Small intestine (tissue), 7 donors: ENCODE results near the gene GADD45B. TPM values are rescaled to one million over a fixed set of nuclear protein-coding genes. Genes with fewer than 3 reads are reported as not detected.

Experiments used
- DNase-seq, 2 donors: peaks; one replicate each; pipeline versions ENCODE4 v3.0.0 to v3.0.0-alpha.2; 2013
- FAIRE-seq: peaks from 2 replicates; lab custom pipeline; 2012; peaks lifted over from hg19 to GRCh38; lab: Jason Lieb, UNC
- H3K27ac ChIP-seq, 3 donors: one replicate each; pipeline ENCODE4 v1.5.1; 2013; ENCODE audit warnings: low read length in 2 of 3, mild to moderate bottlenecking in 2 of 3, control low read depth in 1 of 3, inconsistent platforms in 1 of 3, low read depth in 1 of 3, moderate library complexity in 1 of 3
- H3K27me3 ChIP-seq, 3 donors: one replicate each; pipeline ENCODE4 v1.6.1; 2013; ENCODE audit warnings: low read length in 3 of 3, inconsistent platforms in 1 of 3; ENCODE audit not compliant: control insufficient read depth in 3 of 3, insufficient read depth in 3 of 3
- H3K36me3 ChIP-seq, 3 donors: one replicate each; pipeline ENCODE4 v1.6.1; 2013; ENCODE audit warnings: low read length in 3 of 3, inconsistent platforms in 1 of 3, low read depth in 1 of 3, mild to moderate bottlenecking in 1 of 3, moderate library complexity in 1 of 3; ENCODE audit not compliant: control insufficient read depth in 3 of 3, insufficient read depth in 2 of 3
- H3K4me1 ChIP-seq, 3 donors: one replicate each; pipeline ENCODE4 v1.6.1; 2013; ENCODE audit warnings: low read length in 2 of 3, inconsistent platforms in 1 of 3, low read depth in 1 of 3, mild to moderate bottlenecking in 1 of 3, moderate library complexity in 1 of 3; ENCODE audit not compliant: control insufficient read depth in 3 of 3, insufficient read depth in 2 of 3
- H3K4me3 ChIP-seq, 3 donors: one replicate each; pipeline ENCODE4 v1.5.1; 2013; ENCODE audit warnings: low read length in 3 of 3, control low read depth in 1 of 3, inconsistent platforms in 1 of 3, low read depth in 1 of 3, mild to moderate bottlenecking in 1 of 3, moderate library complexity in 1 of 3
- H3K9me3 ChIP-seq, 2 donors: one replicate each; pipeline ENCODE4 v1.6.1; 2013; ENCODE audit warnings: low read depth in 1 of 2, low read length in 1 of 2; ENCODE audit not compliant: control insufficient read depth in 2 of 2, insufficient read depth in 1 of 2
- WGBS, 3 donors: extraction: QIAGEN DNeasy Blood & Tissue Kit; methylation state at CpG; one replicate each; pipeline ENCODE4 v1.1.7; 2013; 5-methylcytosine and 5-hydroxymethylcytosine counted together
- polyA plus RNA-seq, 4 donors: library from polyadenylated mRNA; stranded (reverse) in 3 of 4; unstranded in 1 of 4; fragments of 200-250 nt in 3 of 4; fragments of 120-200 nt in 1 of 4; gene quantifications; one replicate each; pipeline versions ENCODE4 v1.2.1 to v1.2.3, GENCODE V29; 2013
- donor health status: healthy with polysubstance abuse.
- donor health status: control.
- donor health status: control.
- donor health status: Bipolar disorder and iron deficiency.
- donor health status: healthy.

Gene GADD45B
- polyA plus RNA-seq, 4 donors = 12.1 to 40.4 (median 15.1) TPM

DNA sequence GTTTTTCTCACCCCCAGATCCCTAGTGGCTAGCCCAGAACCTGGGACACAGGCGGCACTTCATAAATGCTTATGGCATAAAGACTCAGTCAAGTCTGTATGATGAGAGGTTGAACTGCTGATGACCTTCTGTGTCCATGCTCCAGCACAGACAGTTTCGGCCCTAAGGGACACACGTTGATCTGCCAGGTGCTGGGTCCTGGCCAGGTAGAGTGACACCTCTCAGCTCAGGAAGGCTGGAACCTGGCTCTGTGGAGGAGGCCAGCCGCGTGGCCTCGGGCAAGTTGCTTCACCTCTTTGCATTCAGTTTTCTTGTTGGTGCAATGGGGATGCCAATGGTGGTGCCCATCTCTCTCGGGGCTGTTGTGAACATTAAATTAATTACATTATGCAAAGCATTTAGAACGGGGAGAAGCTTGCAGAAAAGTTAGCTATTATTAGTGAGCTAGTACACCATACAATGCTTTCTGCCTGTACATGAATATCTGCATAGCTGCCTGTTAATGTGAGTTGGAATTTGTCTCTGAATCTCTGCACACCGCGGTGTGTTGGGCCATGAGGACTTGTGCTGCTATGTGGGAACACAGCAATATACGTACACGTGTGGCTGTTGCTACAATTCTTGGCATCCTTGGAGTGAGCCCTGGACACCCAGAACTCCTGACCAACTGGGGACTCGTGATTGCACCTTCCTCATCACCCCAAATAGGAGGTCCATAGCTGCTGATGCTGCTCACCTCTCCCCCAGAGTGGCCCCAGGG, 8.4 kb downstream of the GADD45B start:
- FAIRE-seq (no peak), DNase-seq (no peak)

GRCh38 chr19:2485428-2485827, 9.5 kb downstream of the GADD45B start:
- no peak overlapping the region for H3K27ac ChIP-seq
- no peak overlapping the region for H3K4me3 ChIP-seq
- H3K27me3 ChIP-seq = peaks cover 0 to 44% (median 2%) of the 10 kb centered on the region in 3 donors
- H3K36me3 ChIP-seq = no peaks in the 10 kb centered on the region
- WGBS, 3 donors = 61 to 73% (median 67%) methylated on average over 8 of the region's 8 CpGs
- peaks cover 5 to 6% (median 5%) of the 10 kb centered on the region in 3 donors for H3K4me1 ChIP-seq
- FAIRE-seq = no peak
- DNase-seq = no peak
- H3K9me3 ChIP-seq = peaks cover 3 to 34% of the 10 kb centered on the region in 2 donors

More for the DNA sequence above, 8.4 kb downstream of the GADD45B start:
- H3K4me3 ChIP-seq = no peak overlapping the region
- peaks cover 0 to 47% (median 0%) of the 10 kb centered on the region in 3 donors for H3K27me3 ChIP-seq
- peaks cover 1 to 5% (median 4%) of the 10 kb centered on the region in 3 donors for H3K4me1 ChIP-seq
- peaks cover 3 to 34% of the 10 kb centered on the region in 2 donors for H3K9me3 ChIP-seq
- H3K27ac ChIP-seq = no peak overlapping the region
- WGBS, 3 donors = 82 to 84% (median 84%) methylated on average over 13 of the region's 13 CpGs
- H3K36me3 ChIP-seq = no peaks in the 10 kb centered on the region

GRCh38 chr19:2487090-2487489, 11.2 kb downstream of the GADD45B start:
- DNase-seq = no peak
- Histone ChIP-seq H3K27me3 (peaks cover 0 to 45% (median 2%) of the 10 kb centered on the region in 3 donors), H3K9me3 (peaks cover 3 to 28% of the 10 kb centered on the region in 2 donors), H3K4me1 (peaks cover 5 to 9% (median 8%) of the 10 kb centered on the region in 3 donors), H3K4me3 (no peak overlapping the region), H3K36me3 (no peaks in the 10 kb centered on the region), H3K27ac (no peak overlapping the region)
- WGBS, 3 donors = 78 to 86% (median 85%) methylated on average over 12 of the region's 12 CpGs
- no peak for FAIRE-seq

DNA sequence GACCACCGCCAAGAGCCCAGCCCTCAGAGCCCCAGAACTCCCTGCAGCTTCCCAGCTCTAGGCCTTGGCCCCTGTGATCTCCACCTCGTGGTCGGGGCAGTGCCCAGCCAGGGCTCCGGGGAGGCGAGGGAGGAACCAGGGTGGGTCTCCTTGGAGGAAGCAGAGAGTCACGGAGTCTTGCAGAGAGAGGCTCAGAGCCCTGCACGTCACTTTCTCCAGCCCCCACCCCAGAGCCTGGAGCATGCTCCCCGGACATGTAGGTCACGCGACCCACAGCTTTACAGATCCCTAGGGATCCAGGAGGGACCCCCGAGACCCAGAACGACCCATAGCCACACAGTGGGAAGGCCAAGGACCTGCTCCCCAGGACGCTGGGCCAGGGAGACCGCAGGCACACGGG, 11.9 kb downstream of the GADD45B start:
- Histone ChIP-seq H3K27ac (no peak overlapping the region), H3K36me3 (no peaks in the 10 kb centered on the region), H3K4me1 (peaks cover 5 to 9% (median 8%) of the 10 kb centered on the region in 3 donors), H3K27me3 (peaks cover 0 to 45% (median 2%) of the 10 kb centered on the region in 3 donors), H3K4me3 (no peak overlapping the region), H3K9me3 (peaks cover 3 to 21% of the 10 kb centered on the region in 2 donors)
- DNase-seq (no peak), FAIRE-seq (no peak)
- WGBS, 3 donors = 26 to 47% (median 32%) methylated on average over 15 of the region's 15 CpGs

- 4 to 11% (median 6%) methylated on average over 31 to 32 of the region's 32 CpGs for WGBS, 3 donors
- FAIRE-seq (no peak), DNase-seq (peak; percentile 32 to 82)
- H3K4me1 ChIP-seq = peaks cover 5 to 9% (median 8%) of the 10 kb centered on the region in 3 donors
- peaks cover 0 to 48% (median 2%) of the 10 kb centered on the region in 3 donors for H3K27me3 ChIP-seq
- H3K4me3 ChIP-seq = peak overlapping the region in 1 of 3 donors; percentile 42
- H3K27ac ChIP-seq = no peak overlapping the region
- no peaks in the 10 kb centered on the region for H3K36me3 ChIP-seq
- peaks cover 1 to 15% of the 10 kb centered on the region in 2 donors for H3K9me3 ChIP-seq
Measured at GRCh38 chr19:2488405-2488941, 12.5 kb downstream of the GADD45B start.

DNA sequence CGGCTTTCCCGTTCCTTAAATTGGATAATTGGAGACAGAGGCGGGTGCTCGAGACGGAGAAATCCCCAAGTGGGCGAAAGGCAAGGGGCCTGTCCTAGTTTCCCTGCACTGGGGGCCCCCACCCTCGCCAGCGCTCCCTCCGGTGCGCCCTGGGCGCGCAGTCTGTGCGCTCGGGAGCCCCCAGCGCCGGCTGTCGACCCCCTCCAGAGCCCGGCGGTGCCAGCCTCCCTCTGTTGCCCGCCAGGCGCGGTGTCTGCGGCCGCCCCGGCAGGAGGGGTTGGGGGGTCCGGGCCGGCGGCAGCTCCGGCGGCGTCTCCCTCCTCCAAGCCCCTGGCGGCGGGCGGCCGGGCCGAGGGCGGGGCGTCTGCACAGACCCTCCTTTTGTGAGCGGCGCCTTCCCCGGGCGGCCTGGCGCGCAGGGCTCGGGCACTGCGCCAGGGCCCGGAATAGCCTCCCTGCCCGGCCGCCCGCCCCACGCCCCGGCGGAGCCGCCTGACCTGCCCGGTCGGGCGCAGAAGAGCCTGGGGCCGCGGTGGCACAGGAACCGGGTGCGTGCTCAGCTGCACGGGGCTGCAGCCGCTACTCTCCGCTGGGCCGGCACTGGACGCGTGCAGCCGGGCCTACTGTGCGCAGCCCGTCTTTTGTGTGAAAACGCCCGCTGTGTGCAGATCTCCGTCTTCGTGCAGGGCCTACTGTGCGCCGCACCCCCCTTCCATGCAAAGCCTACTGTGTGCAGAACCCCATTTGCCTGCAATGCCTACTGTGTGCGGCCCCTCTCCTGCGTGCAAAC, 13.2 kb downstream of the GADD45B start:
- Histone ChIP-seq H3K27ac (no peak overlapping the region), H3K4me3 (peak overlapping the region in 1 of 3 donors; percentile 42), H3K27me3 (peaks cover 0 to 48% (median 2%) of the 10 kb centered on the region in 3 donors), H3K9me3 (peaks cover 0 to 9% of the 10 kb centered on the region in 2 donors), H3K36me3 (no peaks in the 10 kb centered on the region), H3K4me1 (peaks cover 5 to 9% (median 8%) of the 10 kb centered on the region in 3 donors)
- FAIRE-seq (no peak), DNase-seq (peak; percentile 43 to 61)
- WGBS, 3 donors = 3 to 5% (median 3%) methylated on average over 48 to 78 of the region's 78 CpGs

DNA sequence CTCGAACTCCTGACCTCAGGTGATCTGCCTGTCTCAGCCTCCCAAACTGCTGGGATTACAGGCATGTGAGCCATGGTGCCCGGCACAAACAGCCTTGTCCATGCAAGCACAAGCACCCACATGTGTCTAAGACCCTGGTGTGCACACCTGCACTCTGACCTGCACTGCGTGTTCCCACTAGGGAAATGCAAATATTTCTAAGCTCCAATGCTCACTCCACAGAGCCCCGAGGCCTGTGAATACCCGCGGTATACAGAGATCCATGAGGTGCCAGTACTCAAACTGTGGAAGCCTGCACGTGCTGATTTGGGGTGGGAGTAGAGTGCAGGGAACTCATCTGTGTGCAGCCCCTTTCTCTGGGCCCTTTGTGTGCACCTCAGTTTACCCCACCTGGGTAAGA, 14.7 kb downstream of the GADD45B start:
- peak overlapping the region in 2 of 3 donors; percentile 32 to 63 for H3K27ac ChIP-seq
- WGBS, 3 donors = 39 to 57% (median 39%) methylated on average over 7 of the region's 7 CpGs

More for the DNA sequence above, 14.7 kb downstream of the GADD45B start:
- no peak for DNase-seq
- no peak for FAIRE-seq
- peaks cover 8 to 16% (median 8%) of the 10 kb centered on the region in 3 donors for H3K4me1 ChIP-seq
- no peaks in the 10 kb centered on the region for H3K36me3 ChIP-seq
- no peak overlapping the region for H3K4me3 ChIP-seq
- H3K9me3 ChIP-seq = no peaks in the 10 kb centered on the region
- peaks cover 0 to 48% (median 2%) of the 10 kb centered on the region in 3 donors for H3K27me3 ChIP-seq
